ENCODE data around the gene NEB.

NEB gene

GRCh38 chr2:151758744-151759143, 24.5 kb upstream of the NEB start:
- TF ChIP-seq REST (IDR thresholded peaks at IDR 0.05; ENCODE audit: low read depth) (no peak), TEAD4 (IDR thresholded peaks at IDR 0.05) (no peak), NFIC (IDR thresholded peaks at IDR 0.05) (no peak), CEBPB (IDR thresholded peaks at IDR 0.05) (no peak), TCF12 (IDR thresholded peaks at IDR 0.05; ENCODE audit: low read depth) (no peak), CREB1 (IDR thresholded peaks at IDR 0.05; ENCODE audit: low read depth) (no peak), FOXM1 (IDR thresholded peaks at IDR 0.05; ENCODE audit: borderline replicate concordance, low read depth) (no peak), TAF1 (IDR thresholded peaks at IDR 0.05; ENCODE audit: low read depth) (no peak), MAX (IDR thresholded peaks at IDR 0.05) (no peak), USF1 (IDR thresholded peaks at IDR 0.05) (no peak), RAD21 (IDR thresholded peaks at IDR 0.05; ENCODE audit: low read depth) (no peak), EGR1 (IDR thresholded peaks at IDR 0.05) (no peak), EP300 (IDR thresholded peaks at IDR 0.05; ENCODE audit: borderline replicate concordance) (no peak), YY1 (IDR thresholded peaks at IDR 0.05; ENCODE audit: low read depth) (no peak), ZBTB7A (IDR thresholded peaks at IDR 0.05; ENCODE audit: low read depth) (no peak)

- TF ChIP-seq MAX (IDR thresholded peaks at IDR 0.05) (no peak), REST (IDR thresholded peaks at IDR 0.05; ENCODE audit: low read depth) (no peak), NFIC (IDR thresholded peaks at IDR 0.05) (no peak), TEAD4 (IDR thresholded peaks at IDR 0.05) (no peak), FOXM1 (IDR thresholded peaks at IDR 0.05; ENCODE audit: borderline replicate concordance, low read depth) (no peak), USF1 (IDR thresholded peaks at IDR 0.05) (no peak), EP300 (IDR thresholded peaks at IDR 0.05; ENCODE audit: borderline replicate concordance) (no peak)
Observed at GRCh38 chr2:151757861-151758260, 23.6 kb upstream of the NEB start.

- TF ChIP-seq RAD21 (IDR thresholded peaks at IDR 0.05; ENCODE audit: low read depth): no peak
- TF ChIP-seq MAX (IDR thresholded peaks at IDR 0.05): no peak
- TF ChIP-seq EP300 (IDR thresholded peaks at IDR 0.05; ENCODE audit: borderline replicate concordance): no peak
- no peak for TF ChIP-seq TEAD4 (IDR thresholded peaks at IDR 0.05)
- TF ChIP-seq YY1 (IDR thresholded peaks at IDR 0.05; ENCODE audit: low read depth): no peak
- TF ChIP-seq CEBPB (IDR thresholded peaks at IDR 0.05): no peak
- TF ChIP-seq ZBTB7A (IDR thresholded peaks at IDR 0.05; ENCODE audit: low read depth): no peak
- no peak for TF ChIP-seq NFIC (IDR thresholded peaks at IDR 0.05)
- TF ChIP-seq TCF12 (IDR thresholded peaks at IDR 0.05; ENCODE audit: low read depth): no peak
- no peak for TF ChIP-seq REST (IDR thresholded peaks at IDR 0.05; ENCODE audit: low read depth)
- no peak for TF ChIP-seq USF1 (IDR thresholded peaks at IDR 0.05)
- no peak for TF ChIP-seq EGR1 (IDR thresholded peaks at IDR 0.05)
- no peak for TF ChIP-seq TAF1 (IDR thresholded peaks at IDR 0.05; ENCODE audit: low read depth)
- no peak for TF ChIP-seq FOXM1 (IDR thresholded peaks at IDR 0.05; ENCODE audit: borderline replicate concordance, low read depth)
- TF ChIP-seq CREB1 (IDR thresholded peaks at IDR 0.05; ENCODE audit: low read depth): no peak
Observed at GRCh38 chr2:151756820-151757219, 22.5 kb upstream of the NEB start.

GRCh38 chr2:151754253-151754897, 20.1 kb upstream of the NEB start:
- TF ChIP-seq USF1 (IDR thresholded peaks at IDR 0.05) (no peak), FOXM1 (IDR thresholded peaks at IDR 0.05; ENCODE audit: borderline replicate concordance, low read depth) (no peak), EGR1 (IDR thresholded peaks at IDR 0.05) (no peak), REST (IDR thresholded peaks at IDR 0.05; ENCODE audit: low read depth) (no peak), CEBPB (IDR thresholded peaks at IDR 0.05) (no peak), MAX (IDR thresholded peaks at IDR 0.05) (no peak), ZBTB7A (IDR thresholded peaks at IDR 0.05; ENCODE audit: low read depth) (no peak), RAD21 (IDR thresholded peaks at IDR 0.05; ENCODE audit: low read depth) (no peak), TEAD4 (IDR thresholded peaks at IDR 0.05) (no peak), EP300 (IDR thresholded peaks at IDR 0.05; ENCODE audit: borderline replicate concordance) (no peak), YY1 (IDR thresholded peaks at IDR 0.05; ENCODE audit: low read depth) (no peak), TCF12 (IDR thresholded peaks at IDR 0.05; ENCODE audit: low read depth) (no peak), TAF1 (IDR thresholded peaks at IDR 0.05; ENCODE audit: low read depth) (no peak)

Measured in Ishikawa (cell line).